NCI-H2227 (cell line): ENCODE measurements around the gene MAP3K9.

Source experiments
- DNase-seq: peaks from one replicate; lab custom pipeline; 2025; ENCODE audit not compliant: unreplicated experiment; lab: John Stamatoyannopoulos, UW

The MAP3K9 gene

GRCh38 chr14:70789361-70789760 lies 20.0 kb downstream of the MAP3K9 start:
- DNase-seq, result no peak

GRCh38 chr14:70788898-70789297 lies 20.4 kb downstream of the MAP3K9 start:
- DNase-seq, result no peak

- no peak for DNase-seq
These were observed 23.8 kb downstream of the MAP3K9 start for GRCh38 chr14:70785556-70785955.

- DNase-seq, result no peak
These were observed 24.4 kb downstream of the MAP3K9 start for GRCh38 chr14:70784886-70785285.

GRCh38 chr14:70782361-70782760 lies 27.0 kb downstream of the MAP3K9 start:
- no peak for DNase-seq

- DNase-seq, result no peak
These were observed 28.8 kb downstream of the MAP3K9 start for GRCh38 chr14:70780396-70781075.

- no peak for DNase-seq
These were observed 29.6 kb downstream of the MAP3K9 start for GRCh38 chr14:70779667-70780066.

GRCh38 chr14:70776197-70776596 lies 33.1 kb downstream of the MAP3K9 start:
- no peak for DNase-seq

- DNase-seq, result no peak
These were observed 36.0 kb downstream of the MAP3K9 start for GRCh38 chr14:70773182-70773862.

- DNase-seq, result no peak
These were observed 37.5 kb downstream of the MAP3K9 start for GRCh38 chr14:70771781-70772212.

GRCh38 chr14:70770490-70770889 lies 38.8 kb downstream of the MAP3K9 start:
- no peak for DNase-seq

- DNase-seq, result no peak
These were observed 49.9 kb downstream of the MAP3K9 start for GRCh38 chr14:70759398-70759797.

GRCh38 chr14:70755655-70756054 lies 53.7 kb downstream of the MAP3K9 start:
- no peak for DNase-seq

- DNase-seq, result no peak
These were observed 54.3 kb downstream of the MAP3K9 start for GRCh38 chr14:70754991-70755390.

GRCh38 chr14:70753518-70753953 lies 55.8 kb downstream of the MAP3K9 start:
- no peak for DNase-seq

GRCh38 chr14:70748422-70748821 lies 60.9 kb downstream of the MAP3K9 start:
- DNase-seq, result no peak

- DNase-seq, result no peak
These were observed 64.7 kb downstream of the MAP3K9 start for GRCh38 chr14:70744641-70745040.

- DNase-seq, result no peak
These were observed 67.0 kb downstream of the MAP3K9 start for GRCh38 chr14:70742316-70742715.

- DNase-seq, result no peak
These were observed 67.8 kb downstream of the MAP3K9 start for GRCh38 chr14:70741482-70741881.

- DNase-seq, result peak; percentile 31
These were observed 74.3 kb downstream of the MAP3K9 start for GRCh38 chr14:70735043-70735442.

GRCh38 chr14:70731447-70732239 lies 77.7 kb downstream of the MAP3K9 start:
- DNase-seq, result no peak

GRCh38 chr14:70730393-70730792 lies 78.9 kb downstream of the MAP3K9 start:
- no peak for DNase-seq
